HS-27A (cell line): ENCODE measurements around the gene CCDC127.
A peak's percentile ranks its signal among the peaks of the same experiment; 100 is the strongest.

Source experiments
- DNase-seq: peaks from one replicate; pipeline ENCODE4 v3.0.0-alpha.2; 2012; ENCODE audit warnings: low read depth, missing footprints

Gene CCDC127

GRCh38 chr5:189976-190365, 28.0 kb downstream of the CCDC127 start:
- no peak for DNase-seq

GRCh38 chr5:189486-189885, 28.5 kb downstream of the CCDC127 start:
- no peak for DNase-seq

- peak; percentile 59 for DNase-seq
Measured at GRCh38 chr5:188488-189481, 29.2 kb downstream of the CCDC127 start.

GRCh38 chr5:187617-188451, 30.1 kb downstream of the CCDC127 start:
- no peak for DNase-seq

- no peak for DNase-seq
Measured at GRCh38 chr5:187042-187431, 30.9 kb downstream of the CCDC127 start.

- DNase-seq, result no peak
Measured at GRCh38 chr5:186091-187041, 31.6 kb downstream of the CCDC127 start.

GRCh38 chr5:185095-186070, 32.6 kb downstream of the CCDC127 start:
- no peak for DNase-seq

- no peak for DNase-seq
Measured at GRCh38 chr5:184471-184870, 33.5 kb downstream of the CCDC127 start.

GRCh38 chr5:182126-182525, 35.8 kb downstream of the CCDC127 start:
- no peak for DNase-seq

GRCh38 chr5:181566-181965, 36.4 kb downstream of the CCDC127 start:
- no peak for DNase-seq

- DNase-seq, result no peak
Measured at GRCh38 chr5:181160-181559, 36.8 kb downstream of the CCDC127 start.

- DNase-seq, result no peak
Measured at GRCh38 chr5:180286-180918, 37.6 kb downstream of the CCDC127 start.

GRCh38 chr5:179401-179800, 38.6 kb downstream of the CCDC127 start:
- no peak for DNase-seq

- no peak for DNase-seq
Measured at GRCh38 chr5:178110-178509, 39.8 kb downstream of the CCDC127 start.

- no peak for DNase-seq
Measured at GRCh38 chr5:176296-176823, 41.6 kb downstream of the CCDC127 start.

GRCh38 chr5:174876-175465, 43.0 kb downstream of the CCDC127 start:
- no peak for DNase-seq

GRCh38 chr5:174291-174600, 43.7 kb downstream of the CCDC127 start:
- DNase-seq, result no peak

- no peak for DNase-seq
Measured at GRCh38 chr5:173392-174290, 44.3 kb downstream of the CCDC127 start.
